ENCODE measurements around the gene GPC5. TPM values are rescaled to one million over a fixed set of nuclear protein-coding genes. Genes with fewer than 3 reads are reported as not detected.

Gene GPC5
- total RNA-seq, 2 experiments from 2014 or later: not detected

- ATAC-seq (no peak), DNase-seq (no peak)
- no peak overlapping the region for H3K27ac Mint-ChIP-seq
- H3K36me3 Mint-ChIP-seq: no peaks in the 10 kb centered on the region
- H3K4me1 Mint-ChIP-seq: no peaks in the 10 kb centered on the region
- CTCF ChIA-PET: no interaction called here
- H3K27me3 Mint-ChIP-seq: no peaks in the 10 kb centered on the region
- no peak overlapping the region for H3K4me3 Mint-ChIP-seq
- H3K9me3 Mint-ChIP-seq (ENCODE audit: low read depth): no peaks in the 10 kb centered on the region
Measured at GRCh38 chr13:91698308-91698707, 299.9 kb downstream of the GPC5 start.

- H3K36me3 Mint-ChIP-seq: no peaks in the 10 kb centered on the region
- no peak overlapping the region for H3K27ac Mint-ChIP-seq
- ATAC-seq (no peak), DNase-seq (no peak)
- CTCF ChIA-PET: no interaction called here
- H3K4me1 Mint-ChIP-seq: no peaks in the 10 kb centered on the region
- H3K9me3 Mint-ChIP-seq (ENCODE audit: low read depth): no peaks in the 10 kb centered on the region
- H3K4me3 Mint-ChIP-seq: no peak overlapping the region
- H3K27me3 Mint-ChIP-seq: no peaks in the 10 kb centered on the region
Measured at GRCh38 chr13:91698767-91699166, 300.3 kb downstream of the GPC5 start.

- no peak for ATAC-seq
- no peaks in the 10 kb centered on the region for H3K27me3 Mint-ChIP-seq
- no peak overlapping the region for H3K27ac Mint-ChIP-seq
- H3K36me3 Mint-ChIP-seq: no peaks in the 10 kb centered on the region
- CTCF ChIA-PET: no interaction called here
- DNase-seq: no peak
- H3K4me1 Mint-ChIP-seq: no peaks in the 10 kb centered on the region
- H3K9me3 Mint-ChIP-seq (ENCODE audit: low read depth): no peaks in the 10 kb centered on the region
- no peak overlapping the region for H3K4me3 Mint-ChIP-seq
Measured at GRCh38 chr13:91699863-91700262, 301.4 kb downstream of the GPC5 start.

- CTCF ChIA-PET: no interaction called here
- Mint-ChIP-seq H3K27me3 (no peaks in the 10 kb centered on the region), H3K9me3 (ENCODE audit: low read depth) (no peaks in the 10 kb centered on the region), H3K36me3 (no peaks in the 10 kb centered on the region), H3K4me3 (no peak overlapping the region), H3K4me1 (no peaks in the 10 kb centered on the region), H3K27ac (no peak overlapping the region)
- no peak for ATAC-seq
- no peak for DNase-seq
Measured at GRCh38 chr13:91701975-91702374, 303.6 kb downstream of the GPC5 start.

- no peaks in the 10 kb centered on the region for H3K27me3 Mint-ChIP-seq
- H3K4me1 Mint-ChIP-seq: no peaks in the 10 kb centered on the region
- H3K4me3 Mint-ChIP-seq: no peak overlapping the region
- H3K27ac Mint-ChIP-seq: no peak overlapping the region
- no peaks in the 10 kb centered on the region for H3K36me3 Mint-ChIP-seq
- DNase-seq: no peak
- no peak for ATAC-seq
- H3K9me3 Mint-ChIP-seq (ENCODE audit: low read depth): no peaks in the 10 kb centered on the region
- CTCF ChIA-PET: no interaction called here
Measured at GRCh38 chr13:91702411-91702810, 304.0 kb downstream of the GPC5 start.

- Mint-ChIP-seq H3K36me3 (no peaks in the 10 kb centered on the region), H3K9me3 (ENCODE audit: low read depth) (no peaks in the 10 kb centered on the region), H3K4me1 (no peaks in the 10 kb centered on the region), H3K4me3 (no peak overlapping the region), H3K27ac (no peak overlapping the region), H3K27me3 (no peaks in the 10 kb centered on the region)
- ATAC-seq (no peak), DNase-seq (no peak)
- CTCF ChIA-PET: no interaction called here
Measured at GRCh38 chr13:91704398-91704797, 306.0 kb downstream of the GPC5 start.

GRCh38 chr13:91708558-91708957, 310.1 kb downstream of the GPC5 start:
- Mint-ChIP-seq H3K9me3 (ENCODE audit: low read depth) (no peaks in the 10 kb centered on the region), H3K4me1 (no peaks in the 10 kb centered on the region), H3K27me3 (no peaks in the 10 kb centered on the region), H3K36me3 (no peaks in the 10 kb centered on the region), H3K27ac (no peak overlapping the region), H3K4me3 (no peak overlapping the region)
- no peak for ATAC-seq
- CTCF ChIA-PET: no interaction called here
- no peak for DNase-seq

- CTCF ChIA-PET: no interaction called here
- no peaks in the 10 kb centered on the region for H3K36me3 Mint-ChIP-seq
- no peak for ATAC-seq
- H3K27me3 Mint-ChIP-seq: no peaks in the 10 kb centered on the region
- H3K9me3 Mint-ChIP-seq (ENCODE audit: low read depth): no peaks in the 10 kb centered on the region
- H3K27ac Mint-ChIP-seq: no peak overlapping the region
- no peak for DNase-seq
- no peaks in the 10 kb centered on the region for H3K4me1 Mint-ChIP-seq
- no peak overlapping the region for H3K4me3 Mint-ChIP-seq
Measured at GRCh38 chr13:91709180-91709579, 310.8 kb downstream of the GPC5 start.

GRCh38 chr13:91710733-91711132, 312.3 kb downstream of the GPC5 start:
- DNase-seq (no peak), ATAC-seq (no peak)
- no peak overlapping the region for H3K27ac Mint-ChIP-seq
- H3K27me3 Mint-ChIP-seq: no peaks in the 10 kb centered on the region
- H3K4me3 Mint-ChIP-seq: no peak overlapping the region
- H3K9me3 Mint-ChIP-seq (ENCODE audit: low read depth): peaks cover 2% of the 10 kb centered on the region
- no peaks in the 10 kb centered on the region for H3K36me3 Mint-ChIP-seq
- CTCF ChIA-PET: no interaction called here
- no peaks in the 10 kb centered on the region for H3K4me1 Mint-ChIP-seq

- no peaks in the 10 kb centered on the region for H3K4me1 Mint-ChIP-seq
- H3K9me3 Mint-ChIP-seq (ENCODE audit: low read depth): peaks cover 2% of the 10 kb centered on the region
- H3K4me3 Mint-ChIP-seq: no peak overlapping the region
- no peak for DNase-seq
- no peaks in the 10 kb centered on the region for H3K36me3 Mint-ChIP-seq
- no peak for ATAC-seq
- H3K27ac Mint-ChIP-seq: no peak overlapping the region
- H3K27me3 Mint-ChIP-seq: no peaks in the 10 kb centered on the region
- CTCF ChIA-PET: no interaction called here
Measured at GRCh38 chr13:91714855-91715254, 316.4 kb downstream of the GPC5 start.

GRCh38 chr13:91716436-91717065, 318.1 kb downstream of the GPC5 start:
- Mint-ChIP-seq H3K4me3 (no peak overlapping the region), H3K9me3 (ENCODE audit: low read depth) (peaks cover 2% of the 10 kb centered on the region), H3K36me3 (no peaks in the 10 kb centered on the region), H3K27ac (no peak overlapping the region), H3K4me1 (no peaks in the 10 kb centered on the region), H3K27me3 (no peaks in the 10 kb centered on the region)
- no peak for DNase-seq
- no peak for ATAC-seq
- CTCF ChIA-PET: no interaction called here

- CTCF ChIA-PET: no interaction called here
- H3K27me3 Mint-ChIP-seq: no peaks in the 10 kb centered on the region
- no peak overlapping the region for H3K4me3 Mint-ChIP-seq
- DNase-seq (no peak), ATAC-seq (no peak)
- H3K9me3 Mint-ChIP-seq (ENCODE audit: low read depth): peaks cover 2% of the 10 kb centered on the region
- no peak overlapping the region for H3K27ac Mint-ChIP-seq
- H3K4me1 Mint-ChIP-seq: no peaks in the 10 kb centered on the region
- no peaks in the 10 kb centered on the region for H3K36me3 Mint-ChIP-seq
Measured at GRCh38 chr13:91719033-91719432, 320.6 kb downstream of the GPC5 start.

GRCh38 chr13:91721413-91721812, 323.0 kb downstream of the GPC5 start:
- Mint-ChIP-seq H3K4me1 (no peaks in the 10 kb centered on the region), H3K9me3 (ENCODE audit: low read depth) (no peaks in the 10 kb centered on the region), H3K27me3 (no peaks in the 10 kb centered on the region), H3K36me3 (no peaks in the 10 kb centered on the region), H3K27ac (no peak overlapping the region), H3K4me3 (no peak overlapping the region)
- CTCF ChIA-PET: interaction anchor here (0.7 kb wide), 1 partner anchor 17 kb away, joined by 4 read pairs; no protein-coding TSS in a partner anchor
- DNase-seq (no peak), ATAC-seq (no peak)

- H3K27ac Mint-ChIP-seq: no peak overlapping the region
- no peaks in the 10 kb centered on the region for H3K36me3 Mint-ChIP-seq
- no peak for DNase-seq
- H3K27me3 Mint-ChIP-seq: no peaks in the 10 kb centered on the region
- H3K4me3 Mint-ChIP-seq: no peak overlapping the region
- H3K9me3 Mint-ChIP-seq (ENCODE audit: low read depth): no peaks in the 10 kb centered on the region
- CTCF ChIA-PET: interaction anchor here (1.0 kb wide), 1 partner anchor 316 kb away, joined by 3 read pairs; no protein-coding TSS in a partner anchor
- no peak for ATAC-seq
- H3K4me1 Mint-ChIP-seq: no peaks in the 10 kb centered on the region
Measured at GRCh38 chr13:91722267-91722884, 324.0 kb downstream of the GPC5 start.
